IMR-90 (cell line): ENCODE data around the gene NANOGP8. TPM values are rescaled to one million over a fixed set of nuclear protein-coding genes. Genes with fewer than 3 reads are reported as not detected.

Experiments used
- ATAC-seq: fragments of 200-7000 bp; cut with Tn5 transposase; 2 replicates; pipeline ENCODE4 v1.9.1; 2020; ENCODE audit warnings: low read depth, mild to moderate bottlenecking, moderate library complexity
- BruUV-seq: library from RNA; stranded (reverse); fragments of 400-500 nt; replicated peaks from 2 replicates; lab custom pipeline; 2021; lab: Mats Ljungman, UMichigan
- CTCF ChIA-PET: fragments of 300-600 bp; formaldehyde crosslinking; extraction: SDS; loops from one replicate; lab custom pipeline; 2021; ENCODE audit warnings: antibody characterized with exemption; lab: Yijun Ruan, JAX
- POLR2A ChIA-PET: fragments of 300-600 bp; sonication (Branson Sonifier 250); formaldehyde crosslinking; loops from one replicate; lab custom pipeline; 2022; ENCODE audit warnings: antibody characterized with exemption; ENCODE audit not compliant: unreplicated experiment; lab: Charles Lee
- DNase-seq: peaks from one replicate; pipeline ENCODE4 v3.0.0; 2013
- H2AFZ ChIP-seq: replicated peaks from 2 replicates; pipeline ENCODE3; 2013; ENCODE audit warnings: low read length, mild to moderate bottlenecking; ENCODE audit not compliant: poor library complexity
- H2AK5ac ChIP-seq: 2 replicates; pipeline ENCODE4 v1.6.1; 2013; ENCODE audit warnings: low read depth, low read length, inconsistent platforms
- H2AK9ac ChIP-seq: replicated peaks from 2 replicates; pipeline ENCODE3; 2013; ENCODE audit warnings: mild to moderate bottlenecking, low read depth, low read length, moderate library complexity; ENCODE audit not compliant: poor library complexity
- H2BK120ac ChIP-seq: 2 replicates; pipeline ENCODE4 v1.6.1; 2013; ENCODE audit warnings: low read depth, low read length, inconsistent platforms
- H2BK15ac ChIP-seq: 3 replicates; pipeline ENCODE4 v1.6.1; 2013; ENCODE audit warnings: low read depth, low read length, inconsistent platforms
- H2BK20ac ChIP-seq: 2 replicates; pipeline ENCODE4 v1.6.1; 2013; ENCODE audit warnings: low read depth, mild to moderate bottlenecking, inconsistent platforms, low read length, moderate library complexity
- H2BK5ac ChIP-seq: 2 replicates; pipeline ENCODE4 v1.6.1; 2013; ENCODE audit warnings: mild to moderate bottlenecking, low read depth, low read length, inconsistent platforms; ENCODE audit not compliant: poor library complexity, severe bottlenecking
- H3K14ac ChIP-seq: replicated peaks from 2 replicates; pipeline ENCODE4 v1.6.1; 2013; ENCODE audit warnings: low read depth, low read length, inconsistent platforms
- H3K18ac ChIP-seq: 2 replicates; pipeline ENCODE4 v1.6.1; 2013; ENCODE audit warnings: low read depth, low read length, control low read depth
- H3K23ac ChIP-seq: 2 replicates; pipeline ENCODE4 v1.6.1; 2013; ENCODE audit warnings: low read depth, low read length, inconsistent platforms
- H3K27ac ChIP-seq: 2 replicates; pipeline ENCODE4 v1.5.1; 2013; ENCODE audit warnings: mild to moderate bottlenecking, control low read depth, low read length; ENCODE audit not compliant: insufficient read depth
- H3K27me3 ChIP-seq: 2 replicates; pipeline ENCODE4 v1.6.1; 2013; ENCODE audit warnings: low read length; ENCODE audit not compliant: control insufficient read depth, insufficient read depth
- H3K36me3 ChIP-seq: 2 replicates; pipeline ENCODE4 v1.6.1; 2013; ENCODE audit warnings: low read length, mixed read lengths; ENCODE audit not compliant: control insufficient read depth, insufficient read depth
- H3K4ac ChIP-seq: 2 replicates; pipeline ENCODE4 v1.6.1; 2013; ENCODE audit warnings: low read depth, low read length, inconsistent platforms
- H3K4me1 ChIP-seq: 2 replicates; pipeline ENCODE4 v1.6.1; 2013; ENCODE audit warnings: low read length, mixed read lengths; ENCODE audit not compliant: control insufficient read depth, insufficient read depth
- H3K4me2 ChIP-seq: 2 replicates; pipeline ENCODE4 v1.6.1; 2013; ENCODE audit warnings: low read depth, mild to moderate bottlenecking, control low read depth, low read length, moderate library complexity
- H3K4me3 ChIP-seq: 2 replicates; pipeline ENCODE4 v1.5.1; 2013; ENCODE audit warnings: low read depth, mild to moderate bottlenecking, control low read depth, low read length, moderate library complexity; ENCODE audit not compliant: insufficient read depth
- H3K56ac ChIP-seq: 2 replicates; pipeline ENCODE4 v1.6.1; 2013; ENCODE audit warnings: low read length, inconsistent platforms; ENCODE audit not compliant: insufficient read depth; ENCODE audit errors: extremely low read depth
- H3K79me1 ChIP-seq, 2 experiments: 2 replicates each; pipeline ENCODE4 v1.6.1; 2013; ENCODE audit warnings: low read length in 2 of 2, inconsistent platforms in 1 of 2, low read depth in 1 of 2
- H3K9ac ChIP-seq: 2 replicates; pipeline ENCODE4 v1.6.1; 2013; ENCODE audit warnings: low read depth, low read length, control low read depth
- H3K9me1 ChIP-seq: 2 replicates; pipeline ENCODE4 v1.6.1; 2013; ENCODE audit warnings: low read length, inconsistent platforms; ENCODE audit not compliant: insufficient read depth
- H3K9me3 ChIP-seq: 2 replicates; pipeline ENCODE4 v1.6.1; 2013; ENCODE audit warnings: low read length; ENCODE audit not compliant: control insufficient read depth, insufficient read depth
- H4K20me1 ChIP-seq: 2 replicates; pipeline ENCODE4 v1.6.1; 2013; ENCODE audit warnings: low read length, inconsistent platforms; ENCODE audit not compliant: insufficient read depth
- H4K5ac ChIP-seq: 2 replicates; pipeline ENCODE4 v1.6.1; 2013; ENCODE audit warnings: mild to moderate bottlenecking, low read depth, low read length, control low read depth
- H4K8ac ChIP-seq, 2 experiments: 2 replicates each; pipeline ENCODE4 v1.6.1; 2013; ENCODE audit warnings: low read depth in 2 of 2, low read length in 2 of 2, control low read depth in 1 of 2, inconsistent platforms in 1 of 2
- H4K91ac ChIP-seq: 2 replicates; pipeline ENCODE4 v1.6.1; 2013; ENCODE audit warnings: low read depth, low read length, inconsistent platforms; ENCODE audit not compliant: insufficient read depth
- CHD1 ChIP-seq: IDR thresholded peaks from 2 replicates; pipeline ENCODE4 v1.6.1; 2012; ENCODE audit warnings: low read depth, low read length, improper control_type of control experiment
- NFE2L2 ChIP-seq: fragments of 150-350 bp; IDR thresholded peaks from 2 replicates; pipeline ENCODE4 v1.6.1; 2016; ENCODE audit warnings: low read depth, mild to moderate bottlenecking, low read length
- USF2 ChIP-seq: fragments of 150-350 bp; IDR thresholded peaks from 2 replicates; pipeline ENCODE4 v1.6.1; 2017; ENCODE audit warnings: mild to moderate bottlenecking, antibody characterized with exemption, low read length, low read depth
- WGBS, 2 experiments: methylation state at CpG; one replicate each; pipeline versions ENCODE4 v1.1.5 to v1.1.7; 2013; ENCODE audit warnings: missing lambda C conversion rate in 2 of 2; ENCODE audit not compliant: insufficient read length in 1 of 2; ENCODE audit errors: extremely low coverage in 2 of 2; 5-methylcytosine and 5-hydroxymethylcytosine counted together
- dilution Hi-C: fragments of 300-500 bp; cut with HindIII; formaldehyde crosslinking; loops from one replicate; pipeline ENCODE4 v1.14.3; 2018; ENCODE audit warnings: low sequenced_read_pairs; ENCODE audit not compliant: unreplicated experiment
- in situ Hi-C: fragments of 300-500 bp; cut with MboI; formaldehyde crosslinking; loops from 3 replicates; pipeline ENCODE4 v1.14.3; 2019; ENCODE audit warnings: low sequenced_read_pairs, inconsistent platforms, mixed read lengths
- intact Hi-C: fragments of 100-400 bp; cut with micrococcal nuclease; formaldehyde crosslinking; loops from 2 replicates; pipeline ENCODE4 v1.10.0; 2022
- polyA plus RNA-seq, 3 experiments: library from polyadenylated mRNA; depleted of rRNA; stranded (reverse); fragments of >200 nt; gene quantifications; 2 replicates each; pipeline ENCODE4 v1.2.3, GENCODE V29; 2012; ENCODE audit warnings: low replicate concordance in 1 of 3
- total RNA-seq: library from RNA; depleted of rRNA; stranded (reverse); fragments of >200 nt; gene quantifications from 2 replicates; pipeline ENCODE4 v1.2.3, GENCODE V29; 2012

NANOGP8 gene
- total and polyA plus RNA-seq, 2 of the 4 experiments (the other 2 are of a cell fraction) = not detected

- in situ Hi-C loops = no loop called here
- POLR2A ChIA-PET = no interaction called here
- H3K27ac ChIP-seq = no peak overlapping the region
- no peak overlapping the region for H3K18ac ChIP-seq
- no peak overlapping the region for H3K9ac ChIP-seq
- H3K79me1 ChIP-seq = no peaks in the 10 kb centered on the region
- H3K4me3 ChIP-seq = no peak overlapping the region
- ATAC-seq (no peak), DNase-seq (no peak)
- CTCF ChIA-PET = no interaction called here
- H4K20me1 ChIP-seq = no peaks in the 10 kb centered on the region
- H2BK5ac ChIP-seq = no peak overlapping the region
- no peak overlapping the region for H3K4ac ChIP-seq
- no peak overlapping the region for H2AFZ ChIP-seq
- TF ChIP-seq CHD1 (no peak), USF2 (no peak), NFE2L2 (no peak)
- H3K4me1 ChIP-seq = no peaks in the 10 kb centered on the region; the same call in 1 of the 2 replicates
- no peaks in the 10 kb centered on the region; the same call in none of the 2 replicates for H3K9me1 ChIP-seq
- 97% methylated on average over 19 of the region's 33 CpGs; no CpG with 5 or more reads in 1 of the 2 experiments for WGBS, 2 experiments
- H3K14ac ChIP-seq = no peak overlapping the region
- no peaks in the 10 kb centered on the region for H3K36me3 ChIP-seq
- no peak overlapping the region for H2AK9ac ChIP-seq
- no peak overlapping the region for H3K4me2 ChIP-seq
- dilution Hi-C loops = no loop called here
- no peak overlapping the region for H3K23ac ChIP-seq
- H2BK15ac ChIP-seq = no peak overlapping the region
- H3K27me3 ChIP-seq = no peaks in the 10 kb centered on the region
- H2BK120ac ChIP-seq = no peak overlapping the region
- H2AK5ac ChIP-seq = no peak overlapping the region
- H4K5ac ChIP-seq = no peak overlapping the region
- intact Hi-C loops = no loop called here
- BruUV-seq = no TSS peak
- H4K8ac ChIP-seq = no peak overlapping the region
- no peak overlapping the region for H2BK20ac ChIP-seq
- no peak overlapping the region for H3K56ac ChIP-seq
- H4K91ac ChIP-seq = no peak overlapping the region
- no peaks in the 10 kb centered on the region for H3K9me3 ChIP-seq
Observed at GRCh38 chr15:35092846-35093245, 7.8 kb upstream of the NANOGP8 start.
